Astrocyte (in vitro differentiated cells and primary cell): ENCODE results near the gene C1orf198.

Experiments used
- CTCF ChIP-seq: IDR thresholded peaks from 2 replicates; pipeline ENCODE4 v1.5.1; 2011; ENCODE audit warnings: low read depth, mild to moderate bottlenecking, inconsistent platforms, low read length, moderate library complexity; ENCODE audit not compliant: insufficient read depth
- EZH2 ChIP-seq: IDR thresholded peaks from 2 replicates; pipeline ENCODE4 v1.6.1; 2012; ENCODE audit warnings: mild to moderate bottlenecking, low read length, inconsistent platforms; ENCODE audit not compliant: insufficient read depth

- no peak for TF ChIP-seq EZH2
- no peak for TF ChIP-seq CTCF
These were observed 53.2 kb downstream of the C1orf198 start for GRCh38 chr1:230814949-230815692.
